Muscle layer of duodenum (tissue), 2 donors: ENCODE results near the gene RMI1.
"Not testable (repeated sequence)": the region's sequence is repeated elsewhere in the genome, so short reads cannot be mapped to it uniquely, and the experiment has no call there.

Source experiments
- H3K27ac ChIP-seq: one replicate; pipeline ENCODE4 v1.7.0; 2013; ENCODE audit warnings: mild to moderate bottlenecking, low read length
- H3K27me3 ChIP-seq: one replicate; pipeline ENCODE4 v1.7.0; 2013; ENCODE audit warnings: low read depth, mild to moderate bottlenecking, control low read depth, low read length
- H3K36me3 ChIP-seq, 2 donors: one replicate each; pipeline ENCODE4 v1.7.0; 2013; ENCODE audit warnings: low read length in 2 of 2, control low read depth in 1 of 2, mild to moderate bottlenecking in 1 of 2; ENCODE audit not compliant: insufficient read depth in 2 of 2, control insufficient read depth in 1 of 2
- H3K4me1 ChIP-seq, 2 donors: one replicate each; pipeline ENCODE4 v1.7.0; 2013; ENCODE audit warnings: low read length in 2 of 2, mild to moderate bottlenecking in 2 of 2, control low read depth in 1 of 2, moderate library complexity in 1 of 2; ENCODE audit not compliant: insufficient read depth in 2 of 2, control insufficient read depth in 1 of 2
- H3K4me3 ChIP-seq, 2 donors: one replicate each; pipeline ENCODE4 v1.7.0; 2013; ENCODE audit warnings: low read length in 2 of 2, low read depth in 1 of 2, mild to moderate bottlenecking in 1 of 2
- H3K9me3 ChIP-seq, 2 donors: one replicate each; pipeline ENCODE4 v1.7.0; 2013; ENCODE audit warnings: low read length in 2 of 2, control low read depth in 1 of 2, mild to moderate bottlenecking in 1 of 2; ENCODE audit not compliant: control insufficient read depth in 1 of 2
- donor health status: healthy.

The RMI1 gene

DNA sequence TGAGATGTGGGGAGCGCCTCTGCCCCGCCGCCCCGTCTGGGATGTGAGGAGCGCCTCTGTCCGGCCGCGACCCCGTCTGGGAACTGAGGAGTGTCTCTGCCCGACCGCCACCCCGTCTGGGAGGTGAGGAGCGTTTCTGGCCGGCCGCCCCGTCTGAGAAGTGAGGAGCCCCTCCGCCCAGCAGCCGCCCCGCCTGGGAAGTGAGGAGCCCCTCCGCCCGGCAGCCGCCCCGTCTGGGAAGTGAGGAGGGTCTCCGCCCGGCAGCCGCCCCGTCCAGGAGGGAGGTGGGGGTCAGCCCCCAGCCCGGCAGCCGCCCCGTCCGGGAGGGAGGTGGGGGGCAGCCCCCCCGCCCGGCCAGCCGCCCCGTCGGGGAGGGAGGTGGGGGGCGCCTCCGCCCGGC lies 32.5 kb upstream of the RMI1 start:
- H3K9me3 ChIP-seq, H3K4me3 ChIP-seq, H3K4me1 ChIP-seq, H3K27ac ChIP-seq, H3K27me3 ChIP-seq: not testable (repeated sequence)
- H3K36me3 ChIP-seq = peaks cover 8 to 25% of the 10 kb centered on the region in 2 donors

DNA sequence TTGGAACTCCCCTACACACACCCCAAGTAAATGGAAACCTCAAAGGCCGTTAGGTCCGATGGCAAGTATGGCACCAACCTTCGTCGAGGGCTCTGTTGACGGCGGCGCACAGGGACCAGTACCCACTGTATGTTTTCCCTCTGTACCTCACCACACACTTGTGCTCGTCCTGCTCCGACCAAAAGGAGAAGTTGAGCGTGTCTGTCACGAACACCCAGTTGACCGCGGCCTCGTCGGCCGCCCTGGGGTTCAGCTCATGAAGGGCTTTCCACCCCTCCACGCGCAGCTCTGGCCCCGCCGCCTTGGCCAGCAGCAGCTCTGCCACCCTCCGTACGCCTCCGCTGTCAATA lies 24.5 kb upstream of the RMI1 start:
- H3K36me3 ChIP-seq = peaks cover 0 to 3% of the 10 kb centered on the region in 2 donors
- peaks cover 7 to 11% of the 10 kb centered on the region in 2 donors for H3K4me1 ChIP-seq
- no peaks in the 10 kb centered on the region for H3K27me3 ChIP-seq
- H3K9me3 ChIP-seq = no peaks in the 10 kb centered on the region
- H3K27ac ChIP-seq = peak overlapping the region; percentile 91
- H3K4me3 ChIP-seq = peak overlapping the region; percentile 72 to 77

DNA sequence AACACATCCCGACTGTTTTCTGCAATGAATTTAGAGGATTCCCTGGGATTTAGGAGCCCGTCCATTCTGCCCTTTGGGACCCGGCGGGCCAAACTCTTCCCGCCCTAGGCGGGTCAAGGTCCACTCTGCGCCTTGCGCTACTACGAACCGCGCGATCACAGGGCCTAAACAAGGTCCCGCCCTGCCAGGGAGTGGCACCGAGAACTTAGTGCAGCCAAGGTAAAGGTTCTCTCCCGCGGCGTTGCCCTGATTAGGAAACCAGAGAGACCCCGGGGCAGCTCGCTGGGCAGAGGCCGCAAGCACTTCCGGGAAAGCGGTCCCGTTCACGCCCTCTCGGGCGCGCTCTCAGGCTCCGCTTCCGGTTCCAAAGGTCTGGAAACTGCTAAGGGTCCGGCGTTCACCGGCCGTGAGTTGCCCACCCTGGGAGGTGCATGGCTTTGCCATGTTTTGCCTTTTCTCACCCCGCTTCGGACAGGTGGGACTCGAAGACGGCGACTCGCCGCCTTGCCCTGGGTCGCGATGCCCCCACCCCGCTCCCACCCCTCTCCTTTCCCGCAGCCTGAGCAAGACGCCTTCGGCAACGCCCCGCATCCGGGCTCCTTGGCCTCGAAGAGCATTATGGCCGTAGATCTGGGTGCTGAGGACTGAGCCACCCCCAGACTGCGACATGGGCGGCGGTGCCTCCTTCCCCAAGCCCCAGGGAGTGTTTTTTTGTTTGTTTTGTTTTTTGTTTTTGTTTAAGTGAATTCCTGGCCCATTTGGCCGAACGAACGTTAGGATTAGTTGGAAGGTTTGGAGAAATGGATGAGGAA lies 24.0 kb upstream of the RMI1 start:
- peak overlapping the region; percentile 91 for H3K27ac ChIP-seq
- peak overlapping the region; percentile 72 to 77 for H3K4me3 ChIP-seq

DNA sequence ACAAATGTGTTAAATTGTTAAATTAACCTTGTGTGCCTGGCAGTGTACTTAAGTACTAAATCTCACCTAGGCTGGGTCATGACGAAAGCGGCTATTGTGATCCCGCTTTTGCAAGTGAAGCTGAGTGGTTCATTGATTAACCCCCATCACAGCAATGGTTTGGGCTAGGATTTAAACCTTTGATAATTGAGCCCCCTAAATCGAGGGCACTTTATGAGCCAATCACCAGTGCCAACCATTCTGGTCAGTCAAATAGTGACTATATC lies 23.4 kb upstream of the RMI1 start:
- H3K4me1 ChIP-seq = peaks cover 7 to 11% of the 10 kb centered on the region in 2 donors
- H3K27me3 ChIP-seq = no peaks in the 10 kb centered on the region
- H3K4me3 ChIP-seq = peak overlapping the region; percentile 72 to 77
- H3K27ac ChIP-seq = peak overlapping the region; percentile 91
- peaks cover 0 to 3% of the 10 kb centered on the region in 2 donors for H3K36me3 ChIP-seq
- no peaks in the 10 kb centered on the region for H3K9me3 ChIP-seq

More for the DNA sequence above, 24.0 kb upstream of the RMI1 start:
- Histone ChIP-seq H3K4me1 (peaks cover 7 to 11% of the 10 kb centered on the region in 2 donors), H3K9me3 (no peaks in the 10 kb centered on the region), H3K36me3 (peaks cover 0 to 3% of the 10 kb centered on the region in 2 donors), H3K27me3 (no peaks in the 10 kb centered on the region)

DNA sequence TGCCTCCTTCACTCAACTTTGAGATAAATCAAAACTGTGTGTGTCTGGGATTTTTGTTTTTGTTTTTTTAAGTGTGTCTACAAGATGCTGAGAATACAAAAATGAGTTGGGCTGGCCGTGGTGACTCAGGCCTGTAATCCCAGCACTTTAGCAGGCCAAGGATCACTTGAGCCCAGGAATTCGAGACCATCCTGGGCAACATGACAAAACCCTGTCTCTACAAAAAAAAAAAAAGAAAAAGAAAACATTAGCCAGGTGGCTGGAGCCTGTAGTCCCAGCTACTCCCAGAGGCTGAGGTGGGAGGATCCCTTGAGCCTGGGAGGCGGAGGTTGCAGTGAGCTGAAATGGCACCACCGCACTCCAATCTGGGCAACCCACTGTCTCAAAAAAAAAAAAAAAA lies 21.5 kb upstream of the RMI1 start:
- Histone ChIP-seq H3K27me3 (no peaks in the 10 kb centered on the region), H3K4me1 (peaks cover 7 to 11% of the 10 kb centered on the region in 2 donors), H3K4me3 (no peak overlapping the region), H3K9me3 (no peaks in the 10 kb centered on the region), H3K27ac (no peak overlapping the region), H3K36me3 (no peaks in the 10 kb centered on the region)

DNA sequence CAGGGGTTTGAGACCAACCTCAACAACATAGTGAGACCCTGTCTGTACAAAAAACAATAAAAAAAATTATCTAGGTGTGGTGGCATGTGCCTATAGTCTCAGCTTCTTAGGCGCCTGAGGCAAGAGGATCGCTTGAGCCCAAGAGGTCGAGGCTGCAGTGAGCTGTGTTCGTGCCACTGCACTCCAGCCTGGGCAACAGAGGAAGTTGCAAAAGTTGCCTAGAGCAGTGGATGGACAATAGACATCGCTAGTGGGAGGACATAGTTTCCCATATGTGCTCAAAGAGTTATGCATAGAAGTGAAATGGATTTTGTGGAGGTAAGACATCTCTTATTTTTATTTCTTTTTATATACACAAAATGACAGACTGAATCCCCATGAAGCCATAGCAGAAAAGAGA lies 19.6 kb upstream of the RMI1 start:
- Histone ChIP-seq H3K4me3 (no peak overlapping the region), H3K27ac (no peak overlapping the region), H3K4me1 (peaks cover 0 to 4% of the 10 kb centered on the region in 2 donors), H3K36me3 (no peaks in the 10 kb centered on the region), H3K9me3 (no peaks in the 10 kb centered on the region), H3K27me3 (no peaks in the 10 kb centered on the region)

DNA sequence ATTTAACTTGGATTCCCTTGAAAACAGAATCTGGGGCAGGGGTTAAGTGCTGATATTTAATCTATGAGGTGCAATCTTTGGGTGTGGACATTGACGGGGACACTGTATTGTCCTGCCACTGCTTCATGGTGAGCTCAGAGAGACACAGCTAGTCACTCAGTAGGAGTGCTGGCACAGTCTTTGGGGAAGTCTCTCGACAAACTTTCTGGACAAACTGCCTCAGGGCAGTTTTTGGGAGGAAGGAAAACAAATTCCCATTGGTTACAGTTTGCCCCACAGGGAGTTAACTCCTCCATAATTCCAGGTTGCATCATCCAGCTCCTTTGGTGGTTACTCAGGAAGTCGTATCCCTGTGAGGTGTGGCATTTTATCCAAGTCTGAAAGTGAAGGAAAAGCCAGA lies 18.4 kb upstream of the RMI1 start:
- Histone ChIP-seq H3K9me3 (no peaks in the 10 kb centered on the region), H3K4me1 (peaks cover 0 to 6% of the 10 kb centered on the region in 2 donors), H3K27ac (no peak overlapping the region), H3K36me3 (peaks cover 4% of the 10 kb centered on the region in 2 donors), H3K27me3 (no peaks in the 10 kb centered on the region), H3K4me3 (no peak overlapping the region)

DNA sequence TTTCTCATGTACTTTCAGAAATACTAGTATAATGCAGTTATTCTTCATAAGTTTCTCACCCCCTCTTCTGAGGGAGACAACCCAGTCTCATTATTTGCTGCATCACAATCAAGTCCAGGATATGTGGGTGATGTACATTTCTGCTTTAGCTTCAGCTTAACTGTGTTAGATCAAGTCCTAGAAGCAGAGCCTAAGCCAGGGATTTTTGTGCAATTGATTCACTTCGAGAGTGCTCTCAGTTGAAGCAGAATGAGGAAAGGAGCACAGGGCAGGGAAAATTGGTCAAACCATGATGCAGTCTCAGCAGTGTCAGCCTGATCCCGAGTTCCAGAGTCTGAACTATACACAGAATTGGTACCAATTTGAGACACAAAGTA lies 15.6 kb upstream of the RMI1 start:
- no peak overlapping the region for H3K4me3 ChIP-seq
- H3K4me1 ChIP-seq = peaks cover 0 to 3% of the 10 kb centered on the region in 2 donors
- no peaks in the 10 kb centered on the region for H3K9me3 ChIP-seq
- peaks cover 20 to 24% of the 10 kb centered on the region in 2 donors for H3K36me3 ChIP-seq
- H3K27me3 ChIP-seq = no peaks in the 10 kb centered on the region
- no peak overlapping the region for H3K27ac ChIP-seq

DNA sequence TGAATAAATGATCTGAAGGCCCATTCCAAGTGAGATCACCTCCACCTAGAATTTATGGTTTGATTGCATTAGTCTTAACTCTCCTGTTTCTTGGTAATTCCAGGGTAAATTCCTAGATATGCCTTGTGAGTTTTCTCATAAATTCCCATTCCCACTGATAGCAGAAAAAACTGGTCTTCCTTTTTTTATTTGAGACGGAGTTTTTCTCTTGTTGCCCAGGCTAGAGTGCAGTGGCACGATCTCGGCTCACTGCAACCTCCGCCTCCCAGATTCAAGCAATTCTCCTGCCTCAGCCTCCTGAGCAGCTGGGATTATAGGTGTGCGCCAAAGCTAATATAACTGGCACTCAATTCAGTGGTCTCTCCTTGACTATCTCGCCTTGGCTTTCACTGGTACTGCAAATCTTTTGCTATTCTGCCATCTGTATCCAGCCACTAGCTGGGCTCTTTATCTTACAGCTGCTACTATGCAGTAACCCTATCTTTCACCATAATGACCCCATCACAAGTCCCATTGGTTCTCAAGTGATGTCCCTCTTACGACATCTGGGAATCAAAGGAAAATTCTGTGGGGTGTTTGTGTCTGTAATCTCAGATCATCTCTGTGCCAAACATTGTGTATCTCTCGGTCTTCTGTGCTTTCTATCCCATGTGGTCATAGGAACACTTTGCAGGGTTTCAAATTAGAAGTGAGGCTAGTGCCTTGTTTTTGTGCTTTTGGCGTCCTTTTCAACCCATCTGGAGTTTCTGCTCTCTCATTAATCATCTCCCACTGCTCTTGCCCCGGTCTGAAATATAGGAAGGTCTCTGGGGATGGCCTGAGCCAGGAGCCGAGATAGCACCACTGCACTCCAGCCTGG lies 15.0 kb upstream of the RMI1 start:
- H3K27ac ChIP-seq = no peak overlapping the region

DNA sequence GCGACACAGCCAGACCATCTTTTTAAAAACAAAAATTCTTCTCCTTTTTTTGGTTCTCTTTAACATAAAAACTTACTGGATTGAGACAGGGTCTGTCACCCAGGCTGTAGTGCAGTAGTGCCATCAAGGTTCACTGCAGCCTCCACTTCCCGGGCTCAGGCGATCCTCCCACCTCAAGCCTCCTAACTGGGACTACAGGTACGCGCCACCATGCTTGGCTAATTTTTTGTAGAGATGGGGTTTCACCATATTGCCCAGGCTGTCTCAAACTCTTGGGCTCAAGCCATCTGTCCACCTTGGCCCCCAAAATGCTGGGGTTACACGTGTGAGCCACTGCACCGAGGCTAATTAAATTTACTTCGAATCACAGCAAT lies 14.4 kb upstream of the RMI1 start:
- no peaks in the 10 kb centered on the region for H3K27me3 ChIP-seq
- H3K4me3 ChIP-seq = no peak overlapping the region
- peaks cover 32 to 36% of the 10 kb centered on the region in 2 donors for H3K36me3 ChIP-seq
- H3K4me1 ChIP-seq = peaks cover 0 to 3% of the 10 kb centered on the region in 2 donors
- no peak overlapping the region for H3K27ac ChIP-seq
- H3K9me3 ChIP-seq = no peaks in the 10 kb centered on the region

More for the DNA sequence above, 15.0 kb upstream of the RMI1 start:
- H3K9me3 ChIP-seq = no peaks in the 10 kb centered on the region
- H3K36me3 ChIP-seq = peaks cover 26 to 30% of the 10 kb centered on the region in 2 donors
- peaks cover 0 to 3% of the 10 kb centered on the region in 2 donors for H3K4me1 ChIP-seq
- H3K27me3 ChIP-seq = no peaks in the 10 kb centered on the region
- H3K4me3 ChIP-seq = no peak overlapping the region

DNA sequence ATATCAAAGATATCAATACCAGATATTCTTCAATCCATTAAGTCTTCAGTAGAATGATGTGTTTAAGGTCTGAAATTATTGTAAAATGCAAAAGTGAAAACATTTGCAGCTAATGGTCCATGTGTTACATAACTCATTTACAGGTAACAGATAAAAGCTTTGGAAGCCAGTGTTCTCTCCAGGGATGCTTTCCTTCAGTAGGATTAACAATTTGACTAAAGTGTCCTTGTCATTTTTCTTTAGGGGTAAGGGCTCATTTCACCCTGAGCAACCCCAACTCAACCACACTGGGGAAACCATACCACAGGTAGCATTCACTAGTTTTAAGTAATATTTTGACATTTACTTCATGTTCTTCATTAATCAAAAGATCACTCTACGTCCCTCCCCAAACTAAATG lies 13.5 kb upstream of the RMI1 start:
- no peaks in the 10 kb centered on the region for H3K9me3 ChIP-seq
- H3K4me3 ChIP-seq = no peak overlapping the region
- peaks cover 0 to 3% of the 10 kb centered on the region in 2 donors for H3K4me1 ChIP-seq
- H3K36me3 ChIP-seq = peaks cover 41 to 45% of the 10 kb centered on the region in 2 donors
- H3K27ac ChIP-seq = no peak overlapping the region
- H3K27me3 ChIP-seq = no peaks in the 10 kb centered on the region
